Endothelial cell of umbilical vein (primary cell): ENCODE results near the gene DMAP1. TPM values are rescaled to one million over a fixed set of nuclear protein-coding genes. Genes with fewer than 3 reads are reported as not detected.

Source experiments
- BruUV-seq: library from RNA; stranded (reverse); fragments of 400-500 nt; replicated peaks from 2 replicates; lab custom pipeline; 2021; lab: Mats Ljungman, UMichigan
- CTCF ChIA-PET: fragments of 300-600, 350-600 bp; sonication (Branson Sonifier 250); formaldehyde crosslinking; loops from one replicate; lab custom pipeline; 2021; ENCODE audit warnings: antibody characterized with exemption, inconsistent platforms; lab: Charles Lee
- POLR2A ChIA-PET: fragments of 300-600, 350-600 bp; sonication (Branson Sonifier 250); formaldehyde crosslinking; loops from one replicate; lab custom pipeline; 2021; ENCODE audit warnings: antibody characterized with exemption, inconsistent platforms; lab: Charles Lee
- DNase-seq: peaks from one replicate; pipeline ENCODE4 v3.0.0-alpha.2; 2011; ENCODE audit warnings: low read depth, low spot score
- FAIRE-seq: peaks from 2 replicates; lab custom pipeline; 2011; peaks lifted over from hg19 to GRCh38; lab: Jason Lieb, UNC
- H2AFZ ChIP-seq: 2 replicates; pipeline ENCODE4 v1.6.0; 2012; ENCODE audit warnings: low read depth, low read length, control low read depth, inconsistent platforms
- H3K27ac ChIP-seq: 2 replicates; pipeline ENCODE4 v1.5.1; 2011; ENCODE audit warnings: low read depth, mild to moderate bottlenecking, control low read depth, low read length, moderate library complexity; ENCODE audit not compliant: insufficient read depth
- H3K27me3 ChIP-seq, 2 experiments: 2 replicates each; pipeline versions ENCODE4 v1.6.0 to v1.6.1; 2011; ENCODE audit warnings: low read length in 2 of 2, mixed read lengths in 1 of 2; ENCODE audit not compliant: control insufficient read depth in 2 of 2, insufficient read depth in 2 of 2
- H3K36me3 ChIP-seq, 2 experiments: 2 replicates in 1 of 2; 3 replicates in 1 of 2; pipeline ENCODE4 v1.5.1; 2011; ENCODE audit warnings: low read length in 2 of 2, mild to moderate bottlenecking in 1 of 2, moderate library complexity in 1 of 2; ENCODE audit not compliant: control insufficient read depth in 2 of 2, insufficient read depth in 2 of 2; ENCODE audit errors: extremely low read depth in 1 of 2
- H3K4me1 ChIP-seq: 3 replicates; pipeline ENCODE4 v1.5.1; 2011; ENCODE audit warnings: mild to moderate bottlenecking, low read length; ENCODE audit not compliant: control insufficient read depth, insufficient read depth; ENCODE audit errors: extremely low read depth
- H3K4me2 ChIP-seq: 2 replicates; pipeline ENCODE4 v1.6.1; 2011; ENCODE audit warnings: low read length, control low read depth, mixed read lengths; ENCODE audit not compliant: insufficient read depth
- H3K4me3 ChIP-seq, 3 experiments: fragments of 200-600 bp in 1 of 3; sonication (generic), shearing (Covaris generic) in 1 of 3; replicated peaks in 1 of 3; 2 replicates each; pipeline ENCODE4 v1.5.1; 2011 to 2016; ENCODE audit warnings: control low read depth in 3 of 3, low read length in 3 of 3, mild to moderate bottlenecking in 2 of 3, inconsistent platforms in 1 of 3, low read depth in 1 of 3, moderate library complexity in 1 of 3; ENCODE audit not compliant: insufficient read depth in 1 of 3
- H3K79me2 ChIP-seq: 2 replicates; pipeline ENCODE4 v1.6.0; 2012; ENCODE audit warnings: low read length, inconsistent platforms; ENCODE audit not compliant: control insufficient read depth, insufficient read depth
- H3K9ac ChIP-seq: replicated peaks from 2 replicates; pipeline ENCODE3; 2011; ENCODE audit warnings: low read length, control low read depth; ENCODE audit not compliant: insufficient read depth; ENCODE audit errors: extremely low read depth
- H3K9me1 ChIP-seq: replicated peaks from 3 replicates; pipeline ENCODE4 v1.6.0; 2011; ENCODE audit warnings: mild to moderate bottlenecking, low read length; ENCODE audit not compliant: control insufficient read depth, insufficient read depth; ENCODE audit errors: extremely low read depth
- H3K9me3 ChIP-seq: replicated peaks from 2 replicates; pipeline ENCODE4 v1.5.1; 2012; ENCODE audit warnings: low read length, inconsistent platforms; ENCODE audit not compliant: control insufficient read depth, insufficient read depth
- H4K20me1 ChIP-seq: replicated peaks from 2 replicates; pipeline ENCODE3; 2011; ENCODE audit warnings: mild to moderate bottlenecking, low read length; ENCODE audit not compliant: control insufficient read depth, insufficient read depth; ENCODE audit errors: extremely low read depth
- CTCF ChIP-seq, 2 donors: IDR thresholded peaks; 1 replicate in 1 of 2; 2 replicates in 1 of 2; pipeline ENCODE4 v1.5.1; 2011; ENCODE audit warnings: low read length in 2 of 2, mild to moderate bottlenecking in 2 of 2, moderate library complexity in 2 of 2, control low read depth in 1 of 2, inconsistent platforms in 1 of 2, low read depth in 1 of 2; ENCODE audit not compliant: insufficient read depth in 1 of 2; ENCODE audit errors: extremely low read depth in 1 of 2
- EZH2 ChIP-seq: IDR thresholded peaks from 2 replicates; pipeline ENCODE4 v1.6.1; 2012; ENCODE audit warnings: borderline replicate concordance, low read depth, mild to moderate bottlenecking, moderate library complexity, low read length, inconsistent platforms; ENCODE audit not compliant: severe bottlenecking
- FOS ChIP-seq: IDR thresholded peaks from 2 replicates; pipeline ENCODE4 v1.6.1; 2011; ENCODE audit warnings: mild to moderate bottlenecking, low read length, moderate library complexity, borderline replicate concordance; ENCODE audit not compliant: insufficient read depth
- GATA2 ChIP-seq: IDR thresholded peaks from 2 replicates; pipeline ENCODE4 v1.7.0; 2011; ENCODE audit warnings: low read depth, mild to moderate bottlenecking, moderate library complexity, mixed read lengths, low read length; ENCODE audit not compliant: insufficient read length, insufficient read depth
- JUN ChIP-seq: IDR thresholded peaks from 2 replicates; pipeline ENCODE4 v1.6.1; 2011; ENCODE audit warnings: borderline replicate concordance, low read depth; ENCODE audit not compliant: insufficient read length, insufficient read depth
- MAX ChIP-seq: IDR thresholded peaks from 2 replicates; pipeline ENCODE4 v1.6.1; 2011; ENCODE audit not compliant: insufficient read depth, insufficient read length
- MYC ChIP-seq: IDR thresholded peaks from one replicate; pipeline ENCODE4 v1.6.1; 2011; ENCODE audit warnings: mild to moderate bottlenecking, low read depth, low read length
- POLR2A ChIP-seq: IDR thresholded peaks from 2 replicates; pipeline ENCODE4 v1.6.1; 2012; ENCODE audit warnings: low read depth, mild to moderate bottlenecking, control low read depth, low read length
- POLR2AphosphoS5 ChIP-seq: IDR thresholded peaks from 2 replicates; pipeline ENCODE4 v1.6.1; 2012; ENCODE audit warnings: low read depth, mild to moderate bottlenecking, control low read depth, low read length, moderate library complexity; ENCODE audit not compliant: insufficient read depth
- dilution Hi-C: fragments of 300-500 bp; cut with MboI; formaldehyde crosslinking; loops from one replicate; pipeline ENCODE4 v1.15.0; 2019; ENCODE audit warnings: low sequenced_read_pairs; ENCODE audit not compliant: extremely low pct_ligation_motif_present
- intact Hi-C: fragments of 100-400 bp; cut with micrococcal nuclease; formaldehyde crosslinking; loops from one replicate; pipeline ENCODE4 v1.10.0; 2022
- polyA plus RNA-seq, 4 experiments: library from polyadenylated mRNA; depleted of rRNA in 3 of 4; stranded (reverse) in 3 of 4; unstranded in 1 of 4; fragments of >200 nt; gene quantifications; 2 replicates each; pipeline versions ENCODE4 v1.2.1 to v1.2.3, GENCODE V29; 2011 to 2012; ENCODE audit warnings: missing spikeins in 1 of 4
- total RNA-seq: library from RNA; stranded (reverse); gene quantifications from 2 replicates; pipeline ENCODE4 v1.2.3, GENCODE V29; 2021

DMAP1 gene
- total and polyA plus RNA-seq, 2 donors (not counting 3 experiments of a cell fraction or from before 2014, with no cell fraction given) = 42.9 to 63.2 TPM

DNA sequence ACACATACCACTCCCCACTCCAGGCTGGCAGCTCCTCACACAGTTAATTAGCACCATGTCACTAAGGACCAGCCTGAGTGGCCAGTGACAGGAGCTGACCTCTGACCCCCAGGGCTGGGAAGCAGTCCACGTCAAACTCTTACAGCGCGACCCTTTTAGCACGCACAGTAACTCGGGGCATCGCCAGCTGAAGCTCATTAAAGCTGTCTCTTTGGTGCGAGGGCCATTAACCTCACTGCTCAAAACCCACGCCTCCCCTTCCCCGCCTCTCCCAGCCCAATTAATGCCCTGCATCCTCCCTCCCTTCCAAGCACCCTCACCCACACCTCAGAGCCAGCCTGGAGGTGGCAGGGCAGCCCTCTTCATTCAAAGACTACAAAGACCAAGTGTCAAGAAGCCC, 31.7 kb downstream of the DMAP1 start:
- Histone ChIP-seq H3K4me2 (no peak overlapping the region), H2AFZ (no peak overlapping the region), H3K36me3 (peaks cover 0 to 4% of the 10 kb centered on the region in 2 experiments), H3K27me3 (no peaks in the 10 kb centered on the region), H3K9me3 (no peaks in the 10 kb centered on the region), H3K4me3 (no peak overlapping the region), H3K27ac (no peak overlapping the region), H4K20me1 (no peaks in the 10 kb centered on the region), H3K9ac (no peak overlapping the region), H3K9me1 (no peaks in the 10 kb centered on the region), H3K4me1 (peaks cover 3% of the 10 kb centered on the region), H3K79me2 (no peaks in the 10 kb centered on the region)
- intact Hi-C loops = no loop called here
- no peak for TF ChIP-seq EZH2
- no peak for FAIRE-seq
- no TSS peak for BruUV-seq
- POLR2A ChIA-PET = no interaction called here
- dilution Hi-C loops = no loop called here
- CTCF ChIA-PET = no interaction called here
- no peak for DNase-seq

DNA sequence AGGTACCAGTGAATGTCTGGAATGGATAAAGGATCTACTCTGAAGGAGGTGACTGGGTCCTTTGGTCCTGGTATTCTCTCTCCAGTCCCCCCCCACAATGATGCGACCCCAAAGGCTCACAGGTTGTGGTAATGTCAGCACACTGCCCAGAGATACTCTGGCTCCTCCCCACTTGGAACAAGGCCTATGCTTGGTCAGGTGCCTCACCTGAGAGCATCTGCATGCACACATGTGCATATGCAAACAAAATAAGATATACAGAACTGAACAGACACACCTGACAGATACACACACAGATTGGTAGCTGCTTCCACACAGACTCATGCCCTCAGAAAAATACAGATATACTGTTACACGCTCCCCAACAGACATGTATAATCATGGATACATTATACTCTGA, 33.5 kb downstream of the DMAP1 start:
- Histone ChIP-seq H4K20me1 (no peaks in the 10 kb centered on the region), H3K9ac (no peak overlapping the region), H3K4me2 (no peak overlapping the region), H3K36me3 (peaks cover 0 to 4% of the 10 kb centered on the region in 2 experiments), H3K27me3 (no peaks in the 10 kb centered on the region), H3K79me2 (no peaks in the 10 kb centered on the region), H3K9me3 (no peaks in the 10 kb centered on the region), H3K4me1 (no peaks in the 10 kb centered on the region), H2AFZ (no peak overlapping the region), H3K9me1 (no peaks in the 10 kb centered on the region), H3K27ac (no peak overlapping the region), H3K4me3 (no peak overlapping the region)
- ChIA-PET CTCF (interaction anchor here (0.7 kb wide), 1 partner anchor 30 kb away, joined by 3 read pairs; no protein-coding TSS in a partner anchor), POLR2A (no interaction called here)
- dilution Hi-C loops (no loop called here), intact Hi-C loops (no loop called here)
- BruUV-seq = no TSS peak
- FAIRE-seq (no peak), DNase-seq (no peak)
- no peak for TF ChIP-seq EZH2
- TF ChIP-seq GATA2 = no peak
- TF ChIP-seq MAX = no peak
- TF ChIP-seq JUN = no peak
- TF ChIP-seq FOS = no peak
- TF ChIP-seq MYC = no peak
- no peak for TF ChIP-seq CTCF (IDR thresholded peaks at IDR 0.05; ENCODE audit: extremely low read depth in 1 of 2, insufficient read depth in 1 of 2, low read depth in 1 of 2, low read length in 2 of 2)
- TF ChIP-seq POLR2A = no peak
- no peak for TF ChIP-seq POLR2AphosphoS5
